K562 (cell line): ENCODE results near the gene ARHGEF7. TPM values are rescaled to one million over a fixed set of nuclear protein-coding genes. Genes with fewer than 3 reads are reported as not detected.

Experiments used
- ATAC-seq: fragments of 200-7000 bp; cut with Tn5 transposase; 3 replicates; pipeline ENCODE4 v1.9.1; 2020; ENCODE audit warnings: moderate library complexity
- BruUV-seq: library from RNA; stranded (reverse); fragments of 400-500 nt; replicated peaks from 2 replicates; lab custom pipeline; 2021; lab: Mats Ljungman, UMichigan
- CTCF ChIA-PET: fragments of 300-600 bp; formaldehyde crosslinking; extraction: SDS; loops from one replicate; lab custom pipeline; 2021; ENCODE audit warnings: low intra/inter-chr PET ratio; lab: Yijun Ruan, JAX
- POLR2A ChIA-PET: fragments of 300-600, 350-650 bp; sonication (Branson Sonifier 250); formaldehyde crosslinking; extraction: SDS; loops from one replicate; lab custom pipeline; 2021; ENCODE audit warnings: antibody characterized with exemption, inconsistent platforms; lab: Yijun Ruan, JAX
- DNase-seq, 4 experiments: peaks; one replicate each; pipeline versions ENCODE4 v3.0.0 to v3.0.0-alpha.2; 2011 to 2018; ENCODE audit warnings: low spot score in 3 of 4, mixed read lengths in 3 of 4; ENCODE audit errors: extremely low read depth in 1 of 4
- FAIRE-seq: peaks from 2 replicates; lab custom pipeline; 2011; peaks lifted over from hg19 to GRCh38; lab: Jason Lieb, UNC
- H2AFZ ChIP-seq: 2 replicates; pipeline ENCODE4 v1.6.0; 2011; ENCODE audit warnings: low read depth, low read length, control low read depth, inconsistent platforms
- H3K27ac ChIP-seq: fragments of 200-600 bp; 3 replicates; pipeline ENCODE4 v1.8.0; 2011; ENCODE audit warnings: low read depth, mild to moderate bottlenecking, control low read depth, inconsistent platforms, low read length, moderate library complexity, mixed read lengths; ENCODE audit errors: extremely low read depth
- H3K27me3 ChIP-seq, 2 experiments: fragments of 300-600 bp in 1 of 2; 2 replicates in 1 of 2; 3 replicates in 1 of 2; pipeline versions ENCODE4 v1.6.0 to v1.8.0; 2011; ENCODE audit warnings: inconsistent platforms in 2 of 2, low read length in 2 of 2, mild to moderate bottlenecking in 1 of 2, mixed read lengths in 1 of 2, moderate library complexity in 1 of 2; ENCODE audit not compliant: control insufficient read depth in 2 of 2, insufficient read depth in 2 of 2
- H3K36me3 ChIP-seq: fragments of 300-600 bp; 3 replicates; pipeline ENCODE4 v1.8.0; 2011; ENCODE audit warnings: mild to moderate bottlenecking, low read length, inconsistent platforms; ENCODE audit not compliant: control insufficient read depth, insufficient read depth
- H3K4me1 ChIP-seq, 2 experiments: fragments of 200-600 bp in 1 of 2; replicated peaks in 1 of 2; 2 replicates in 1 of 2; 3 replicates in 1 of 2; pipeline versions ENCODE4 v1.5.1 to v1.8.0; 2011; ENCODE audit warnings: inconsistent platforms in 2 of 2, low read length in 2 of 2, mild to moderate bottlenecking in 1 of 2, mixed read lengths in 1 of 2, moderate library complexity in 1 of 2; ENCODE audit not compliant: control insufficient read depth in 2 of 2, insufficient read depth in 2 of 2
- H3K4me2 ChIP-seq: 2 replicates; pipeline ENCODE4 v1.6.1; 2011; ENCODE audit warnings: low read length, control low read depth, inconsistent platforms, mixed read lengths; ENCODE audit not compliant: insufficient read depth
- H3K4me3 ChIP-seq: fragments of 200-600 bp; sonication (generic), shearing (Covaris generic); 2 replicates; pipeline ENCODE4 v1.5.1; 2016; ENCODE audit warnings: control low read depth, inconsistent platforms
- H3K79me2 ChIP-seq: fragments of 200-600 bp; 3 replicates; pipeline ENCODE4 v1.8.0; 2011; ENCODE audit warnings: low read length, inconsistent platforms; ENCODE audit not compliant: control insufficient read depth, insufficient read depth
- H3K9ac ChIP-seq, 2 experiments: 2 replicates each; pipeline versions ENCODE4 v1.6.0 to v1.6.1; 2011; ENCODE audit warnings: low read depth in 2 of 2, low read length in 2 of 2, control low read depth in 1 of 2, inconsistent platforms in 1 of 2, mild to moderate bottlenecking in 1 of 2, mixed read lengths in 1 of 2; ENCODE audit not compliant: insufficient read depth in 1 of 2
- H3K9me1 ChIP-seq: one replicate; pipeline ENCODE4 v1.6.0; 2011; ENCODE audit warnings: inconsistent platforms, mild to moderate bottlenecking, low read length, moderate library complexity; ENCODE audit not compliant: control insufficient read depth, insufficient read depth
- H3K9me3 ChIP-seq: replicated peaks from 2 replicates; pipeline ENCODE4 v1.5.1; 2011; ENCODE audit warnings: low read depth, low read length, inconsistent platforms; ENCODE audit not compliant: control insufficient read depth, insufficient read depth
- H4K20me1 ChIP-seq: replicated peaks from 2 replicates; pipeline ENCODE4 v1.6.1; 2011; ENCODE audit warnings: low read length, inconsistent platforms, mixed read lengths; ENCODE audit not compliant: control insufficient read depth, insufficient read depth
- CBX5 ChIP-seq: IDR thresholded peaks from 2 replicates; pipeline ENCODE4 v1.6.1; 2014; ENCODE audit warnings: low read depth, borderline replicate concordance
- CHD2 ChIP-seq: IDR thresholded peaks from 2 replicates; pipeline ENCODE4 v1.6.1; 2011; ENCODE audit warnings: low read depth, low read length
- KDM4B ChIP-seq, 2 experiments: fragments of 450-650 bp in 1 of 2; sonication (generic) in 1 of 2; IDR thresholded peaks; 2 replicates each; pipeline ENCODE4 v1.6.1; 2016 to 2017; ENCODE audit warnings: borderline replicate concordance in 2 of 2, antibody characterized with exemption in 1 of 2, low read depth in 1 of 2, mild to moderate bottlenecking in 1 of 2
- MEF2A ChIP-seq: IDR thresholded peaks from 2 replicates; pipeline ENCODE4 v1.6.1; 2011; ENCODE audit warnings: low read depth, mild to moderate bottlenecking, low read length, moderate library complexity; ENCODE audit not compliant: control insufficient read depth
- TGIF2 ChIP-seq: sonication (generic); formaldehyde crosslinking; IDR thresholded peaks from 2 replicates; pipeline ENCODE4 v1.8.1; 2022; ENCODE audit warnings: mild to moderate bottlenecking, missing genetic modification reagents, moderate library complexity
- TSC22D4 ChIP-seq: fragments of 450-650 bp; IDR thresholded peaks from 2 replicates; pipeline ENCODE4 v1.6.1; 2016; ENCODE audit warnings: missing genetic modification characterization, missing biosample characterization, control low read depth
- ZNF395 ChIP-seq: fragments of 200-800 bp; sonication (Bioruptor generic); IDR thresholded peaks from 2 replicates; pipeline ENCODE4 v1.6.1; 2017; ENCODE audit warnings: missing genetic modification characterization, missing compliant biosample characterization
- ZNF445 ChIP-seq: fragments of 250-450 bp; sonication (Bioruptor Pico); IDR thresholded peaks from 2 replicates; pipeline ENCODE4 v1.4.0; 2020; ENCODE audit warnings: low read depth, mild to moderate bottlenecking, moderate library complexity
- WGBS: fragments of 100-300 bp; shearing (Covaris generic); methylation state at CpG from one replicate; pipeline ENCODE4 v1.1.6; 2016; ENCODE audit warnings: low coverage, mixed read lengths; ENCODE audit not compliant: insufficient coverage; ENCODE audit errors: missing lambda C conversion rate; 5-methylcytosine and 5-hydroxymethylcytosine counted together
- in situ Hi-C: fragments of 300-500 bp; cut with MboI; formaldehyde crosslinking; loops from 4 replicates; pipeline ENCODE4 v1.15.0; 2018; ENCODE audit warnings: inconsistent platforms, mixed read lengths
- intact Hi-C: fragments of 100-400 bp; cut with micrococcal nuclease; formaldehyde crosslinking; loops from 2 replicates; pipeline ENCODE4 v1.14.2; 2022
- polyA plus RNA-seq, 8 experiments: library from polyadenylated mRNA; depleted of rRNA in 4 of 8; stranded (reverse) in 5 of 8; unstranded in 3 of 8; fragments of >200 nt; fragmentation: Nextera tagmentation in 2 of 8; fragmentation: Illumina TruSeq in 1 of 8; extraction: Ambion mirVana in 2 of 8; extraction: Trizol in 1 of 8; gene quantifications; 2 replicates each; pipeline versions ENCODE4 v1.2.1 to v1.2.3, GENCODE V29; 2011 to 2014; ENCODE audit warnings: inconsistent platforms in 1 of 8, missing spikeins in 1 of 8
- total RNA-seq, 7 experiments: library from RNA; depleted of rRNA in 6 of 7; stranded (reverse); fragments of >200 nt in 6 of 7; fragmentation: Illumina TruSeq in 2 of 7; extraction: Trizol in 2 of 7; gene quantifications; 2 replicates each; pipeline versions ENCODE4 v1.2.1 to v1.2.3, GENCODE V29; 2011 to 2021; ENCODE audit warnings: low replicate concordance in 1 of 7
- TF ChIP-seq, protein P1 (sequence below): fragments of 200-400 bp; formaldehyde crosslinking; IDR thresholded peaks from 2 replicates; pipeline ENCODE4 v1.6.1; 2017; ENCODE audit warnings: mild to moderate bottlenecking, low read depth, low read length, moderate library complexity
- TF ChIP-seq, protein P2 (sequence below): fragments of 250-450 bp; sonication (Bioruptor Pico); IDR thresholded peaks from 2 replicates; pipeline ENCODE4 v1.5.0; 2021; ENCODE audit warnings: mild to moderate bottlenecking, borderline replicate concordance

ARHGEF7 gene
- total and polyA plus RNA-seq, 9 of the 15 experiments (the other 6 are each of a cell fraction or from before 2014, with no cell fraction given) = 2.1 to 26.8 (median 17.5) TPM

- no peak for DNase-seq
- Histone ChIP-seq H3K4me3 (no peak overlapping the region), H3K9me3 (no peaks in the 10 kb centered on the region), H3K27ac (no peak overlapping the region), H3K4me1 (no peaks in the 10 kb centered on the region), H4K20me1 (no peaks in the 10 kb centered on the region)
- BruUV-seq = no TSS peak
- TF ChIP-seq TSC22D4 (tag) = no peak
- TF ChIP-seq ZNF445 (CRISPR knock-in tag) = no peak
- TF ChIP-seq, protein P1, sequence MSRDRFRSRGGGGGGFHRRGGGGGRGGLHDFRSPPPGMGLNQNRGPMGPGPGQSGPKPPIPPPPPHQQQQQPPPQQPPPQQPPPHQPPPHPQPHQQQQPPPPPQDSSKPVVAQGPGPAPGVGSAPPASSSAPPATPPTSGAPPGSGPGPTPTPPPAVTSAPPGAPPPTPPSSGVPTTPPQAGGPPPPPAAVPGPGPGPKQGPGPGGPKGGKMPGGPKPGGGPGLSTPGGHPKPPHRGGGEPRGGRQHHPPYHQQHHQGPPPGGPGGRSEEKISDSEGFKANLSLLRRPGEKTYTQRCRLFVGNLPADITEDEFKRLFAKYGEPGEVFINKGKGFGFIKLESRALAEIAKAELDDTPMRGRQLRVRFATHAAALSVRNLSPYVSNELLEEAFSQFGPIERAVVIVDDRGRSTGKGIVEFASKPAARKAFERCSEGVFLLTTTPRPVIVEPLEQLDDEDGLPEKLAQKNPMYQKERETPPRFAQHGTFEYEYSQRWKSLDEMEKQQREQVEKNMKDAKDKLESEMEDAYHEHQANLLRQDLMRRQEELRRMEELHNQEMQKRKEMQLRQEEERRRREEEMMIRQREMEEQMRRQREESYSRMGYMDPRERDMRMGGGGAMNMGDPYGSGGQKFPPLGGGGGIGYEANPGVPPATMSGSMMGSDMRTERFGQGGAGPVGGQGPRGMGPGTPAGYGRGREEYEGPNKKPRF = no peak
- no peak for TF ChIP-seq CBX5
- TF ChIP-seq TGIF2 = no peak
- TF ChIP-seq MEF2A = no peak
- TF ChIP-seq CHD2 = no peak
- no peak for TF ChIP-seq KDM4B (IDR thresholded peaks at IDR 0.05; ENCODE audit: borderline replicate concordance in 2 of 2, low read depth in 1 of 2)
- no peak for TF ChIP-seq ZNF395 (CRISPR knock-in tag)
- TF ChIP-seq, protein P2, sequence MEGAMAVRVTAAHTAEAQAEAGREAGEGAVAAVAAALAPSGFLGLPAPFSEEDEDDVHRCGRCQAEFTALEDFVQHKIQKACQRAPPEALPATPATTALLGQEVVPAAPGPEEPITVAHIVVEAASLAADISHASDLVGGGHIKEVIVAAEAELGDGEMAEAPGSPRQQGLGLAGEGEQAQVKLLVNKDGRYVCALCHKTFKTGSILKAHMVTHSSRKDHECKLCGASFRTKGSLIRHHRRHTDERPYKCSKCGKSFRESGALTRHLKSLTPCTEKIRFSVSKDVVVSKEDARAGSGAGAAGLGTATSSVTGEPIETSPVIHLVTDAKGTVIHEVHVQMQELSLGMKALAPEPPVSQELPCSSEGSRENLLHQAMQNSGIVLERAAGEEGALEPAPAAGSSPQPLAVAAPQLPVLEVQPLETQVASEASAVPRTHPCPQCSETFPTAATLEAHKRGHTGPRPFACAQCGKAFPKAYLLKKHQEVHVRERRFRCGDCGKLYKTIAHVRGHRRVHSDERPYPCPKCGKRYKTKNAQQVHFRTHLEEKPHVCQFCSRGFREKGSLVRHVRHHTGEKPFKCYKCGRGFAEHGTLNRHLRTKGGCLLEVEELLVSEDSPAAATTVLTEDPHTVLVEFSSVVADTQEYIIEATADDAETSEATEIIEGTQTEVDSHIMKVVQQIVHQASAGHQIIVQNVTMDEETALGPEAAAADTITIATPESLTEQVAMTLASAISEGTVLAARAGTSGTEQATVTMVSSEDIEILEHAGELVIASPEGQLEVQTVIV = no peak
- TF ChIP-seq, all 486 proteins: peak for 0
- 88% methylated on average over 14 of the region's 15 CpGs for WGBS
- CTCF ChIA-PET = no interaction called here
- H3K27me3 ChIP-seq = no peaks in the 10 kb centered on the region
- no peaks in the 10 kb centered on the region for H3K79me2 ChIP-seq
- H3K9me1 ChIP-seq = no peaks in the 10 kb centered on the region
- no peak overlapping the region for H3K4me2 ChIP-seq
- no peak overlapping the region for H3K9ac ChIP-seq
- intact Hi-C loops = no loop called here
- ATAC-seq (no peak), FAIRE-seq (no peak)
- POLR2A ChIA-PET = no interaction called here
- no peak overlapping the region for H2AFZ ChIP-seq
- peaks cover 7% of the 10 kb centered on the region; the same call in 2 of the 3 replicates for H3K36me3 ChIP-seq
- in situ Hi-C loops = no loop called here
Measured at GRCh38 chr13:111239764-111240670, 124.9 kb downstream of the ARHGEF7 start.
